Activated T-helper 1 cell treated with Interleukin-2 at 50 U/mL for 16 hours (primary cell): ENCODE data around the gene CCDC150.
"Not testable (repeated sequence)": the region's sequence is repeated elsewhere in the genome, so short reads cannot be mapped to it uniquely, and the experiment has no call there.

Experiments used
- DNase-seq: peaks from one replicate; pipeline ENCODE4 v3.0.0-alpha.2; 2020; ENCODE audit warnings: low read depth

The CCDC150 gene

GRCh38 chr2:196712867-196713266 lies 73.4 kb downstream of the CCDC150 start:
- DNase-seq, result no peak

- DNase-seq, result no peak
Observed at GRCh38 chr2:196718419-196719109, 79.0 kb downstream of the CCDC150 start.

- no peak for DNase-seq
Observed at GRCh38 chr2:196719110-196719872, 79.8 kb downstream of the CCDC150 start.

GRCh38 chr2:196723571-196723970 lies 84.1 kb downstream of the CCDC150 start:
- DNase-seq, result no peak

- DNase-seq, result no peak
Observed at GRCh38 chr2:196725218-196725617, 85.7 kb downstream of the CCDC150 start.

GRCh38 chr2:196725882-196726281 lies 86.4 kb downstream of the CCDC150 start:
- no peak for DNase-seq

- DNase-seq, result no peak
Observed at GRCh38 chr2:196729418-196729817, 89.9 kb downstream of the CCDC150 start.

GRCh38 chr2:196736646-196737045 lies 97.1 kb downstream of the CCDC150 start:
- not testable (repeated sequence) for DNase-seq

GRCh38 chr2:196737046-196737445 lies 97.5 kb downstream of the CCDC150 start:
- no peak for DNase-seq

GRCh38 chr2:196739031-196739430 lies 99.5 kb downstream of the CCDC150 start:
- DNase-seq, result no peak

GRCh38 chr2:196742216-196742615 lies 102.7 kb downstream of the CCDC150 start:
- DNase-seq, result no peak

- DNase-seq, result no peak
Observed at GRCh38 chr2:196742685-196743084, 103.2 kb downstream of the CCDC150 start.

- no peak for DNase-seq
Observed at GRCh38 chr2:196743165-196743564, 103.7 kb downstream of the CCDC150 start.

GRCh38 chr2:196745711-196746110 lies 106.2 kb downstream of the CCDC150 start:
- DNase-seq, result no peak

- DNase-seq, result no peak
Observed at GRCh38 chr2:196747400-196747799, 107.9 kb downstream of the CCDC150 start.

GRCh38 chr2:196748123-196748522 lies 108.6 kb downstream of the CCDC150 start:
- no peak for DNase-seq

- DNase-seq, result no peak
Observed at GRCh38 chr2:196750291-196750923, 110.9 kb downstream of the CCDC150 start.

GRCh38 chr2:196750977-196751631 lies 111.6 kb downstream of the CCDC150 start:
- DNase-seq, result peak; percentile 16

GRCh38 chr2:196758474-196759377 lies 119.2 kb downstream of the CCDC150 start:
- no peak for DNase-seq

- no peak for DNase-seq
Observed at GRCh38 chr2:196759378-196759706, 119.8 kb downstream of the CCDC150 start.

- DNase-seq, result no peak
Observed at GRCh38 chr2:196767101-196767500, 127.6 kb downstream of the CCDC150 start.
